ENCODE measurements around the gene MYT1. TPM values are rescaled to one million over a fixed set of nuclear protein-coding genes. Genes with fewer than 3 reads are reported as not detected.

The MYT1 gene
- total RNA-seq, 1 donor from 2014 or later, result not detected

DNA sequence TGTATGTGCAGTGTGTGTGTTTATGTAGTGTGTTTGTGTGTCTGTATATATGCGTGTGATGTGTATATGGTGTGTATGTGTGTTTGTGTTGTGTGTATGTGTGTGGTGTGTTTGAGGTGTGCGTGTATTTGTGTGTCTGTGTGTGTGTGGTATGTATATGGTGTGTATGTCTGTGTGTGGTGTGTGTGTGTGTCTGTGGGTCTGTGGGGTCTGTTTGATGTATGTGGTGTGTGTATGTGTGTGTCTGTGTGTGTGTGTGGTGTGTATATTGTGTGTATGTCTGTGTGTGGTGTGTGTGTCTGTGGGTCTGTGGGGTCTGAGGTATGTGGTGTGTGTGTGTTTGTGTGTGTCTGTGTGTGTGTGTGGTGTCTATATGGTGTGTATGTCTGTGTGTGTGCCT lies 10.8 kb upstream of the MYT1 start:
- DNase-seq (ENCODE audit: low read depth), result no peak
- no peaks in the 10 kb centered on the region for H3K36me3 ChIP-seq (ENCODE audit: control insufficient read depth, insufficient read depth, low read length)
- TF ChIP-seq, protein P1, sequence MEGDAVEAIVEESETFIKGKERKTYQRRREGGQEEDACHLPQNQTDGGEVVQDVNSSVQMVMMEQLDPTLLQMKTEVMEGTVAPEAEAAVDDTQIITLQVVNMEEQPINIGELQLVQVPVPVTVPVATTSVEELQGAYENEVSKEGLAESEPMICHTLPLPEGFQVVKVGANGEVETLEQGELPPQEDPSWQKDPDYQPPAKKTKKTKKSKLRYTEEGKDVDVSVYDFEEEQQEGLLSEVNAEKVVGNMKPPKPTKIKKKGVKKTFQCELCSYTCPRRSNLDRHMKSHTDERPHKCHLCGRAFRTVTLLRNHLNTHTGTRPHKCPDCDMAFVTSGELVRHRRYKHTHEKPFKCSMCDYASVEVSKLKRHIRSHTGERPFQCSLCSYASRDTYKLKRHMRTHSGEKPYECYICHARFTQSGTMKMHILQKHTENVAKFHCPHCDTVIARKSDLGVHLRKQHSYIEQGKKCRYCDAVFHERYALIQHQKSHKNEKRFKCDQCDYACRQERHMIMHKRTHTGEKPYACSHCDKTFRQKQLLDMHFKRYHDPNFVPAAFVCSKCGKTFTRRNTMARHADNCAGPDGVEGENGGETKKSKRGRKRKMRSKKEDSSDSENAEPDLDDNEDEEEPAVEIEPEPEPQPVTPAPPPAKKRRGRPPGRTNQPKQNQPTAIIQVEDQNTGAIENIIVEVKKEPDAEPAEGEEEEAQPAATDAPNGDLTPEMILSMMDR (IDR thresholded peaks at IDR 0.05; ENCODE audit: insufficient read depth, low read length, poor library complexity, severe bottlenecking), result no peak
- H3K4me3 ChIP-seq (ENCODE audit: low read depth, low read length), result no peak overlapping the region
- peaks cover 2% of the 10 kb centered on the region for H3K27me3 ChIP-seq (ENCODE audit: control insufficient read depth, insufficient read depth, low read length)

DNA sequence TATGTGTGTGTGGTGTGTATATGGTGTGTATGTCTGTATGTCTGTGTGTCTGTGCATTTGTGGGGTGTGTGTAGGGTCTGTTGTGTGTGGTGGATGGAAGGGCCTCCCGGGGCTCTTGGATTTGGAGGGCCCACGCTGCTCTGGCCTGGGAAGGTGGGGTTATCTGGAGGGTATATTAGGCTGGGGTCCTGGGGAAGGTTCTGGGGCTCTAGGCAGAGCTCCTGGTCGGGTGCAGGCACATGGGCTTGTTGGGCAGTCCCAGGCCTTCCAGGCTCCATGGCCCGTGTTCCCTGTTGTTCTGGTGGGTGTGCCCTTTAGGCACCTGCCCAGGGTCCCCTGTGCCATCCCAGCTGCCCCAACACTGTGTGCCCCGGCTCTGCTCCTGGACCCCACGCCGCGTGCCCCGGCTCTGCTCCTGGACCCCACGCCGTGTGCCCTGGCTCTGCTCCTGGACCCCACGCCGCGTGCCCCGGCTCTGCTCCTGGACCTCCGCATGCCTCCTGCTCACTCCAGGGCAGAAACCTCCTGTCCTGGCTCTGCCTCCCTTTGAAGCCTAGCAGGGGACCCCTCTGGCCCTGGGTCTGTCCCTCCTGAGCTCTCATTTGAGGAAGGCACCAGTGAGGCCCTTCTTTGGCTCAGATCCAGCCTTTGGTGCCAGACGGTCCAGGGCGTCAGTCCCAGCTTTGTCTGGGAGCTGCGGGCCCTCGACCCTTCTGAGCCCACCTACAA lies 10.2 kb upstream of the MYT1 start:
- TF ChIP-seq, protein P1 (IDR thresholded peaks at IDR 0.05; ENCODE audit: insufficient read depth, low read length, poor library complexity, severe bottlenecking), result no peak
- no peaks in the 10 kb centered on the region for H3K36me3 ChIP-seq (ENCODE audit: control insufficient read depth, insufficient read depth, low read length)

DNA sequence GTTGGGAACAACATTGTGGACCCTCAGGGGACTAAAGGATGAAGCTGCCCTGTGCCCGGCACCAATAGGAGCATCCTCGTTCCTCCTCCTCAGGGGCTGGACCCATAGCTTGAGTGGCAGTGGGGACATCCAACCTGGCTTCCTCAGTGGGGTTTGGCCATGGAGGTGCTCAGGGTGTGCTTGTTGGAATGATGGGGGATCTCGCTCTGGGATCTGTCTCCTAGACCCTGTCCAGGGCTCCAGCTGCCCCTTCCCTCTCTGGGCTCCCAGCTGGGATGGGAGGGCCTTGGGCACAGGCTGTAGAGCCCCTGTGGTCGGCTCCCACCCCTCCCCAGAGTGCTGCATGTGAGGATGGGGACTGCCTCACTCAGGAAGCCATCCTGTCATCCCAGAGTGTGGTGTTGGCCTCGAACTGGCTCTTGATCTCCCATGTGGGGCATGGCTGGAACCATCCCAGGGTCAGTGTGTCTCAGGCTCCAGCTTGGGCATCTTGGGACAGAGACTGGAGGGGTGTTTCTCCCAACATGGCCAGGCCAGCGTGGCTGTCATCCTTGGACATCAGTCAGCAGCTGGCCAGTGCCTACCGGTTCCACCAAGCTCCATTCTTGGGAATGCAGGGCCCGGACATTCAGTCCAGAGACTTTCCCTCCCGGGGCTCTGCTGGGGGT lies 9.5 kb upstream of the MYT1 start:
- TF ChIP-seq, protein P1 (IDR thresholded peaks at IDR 0.05; ENCODE audit: insufficient read depth, low read length, poor library complexity, severe bottlenecking), result no peak
- H3K36me3 ChIP-seq (ENCODE audit: control insufficient read depth, insufficient read depth, low read length), result no peaks in the 10 kb centered on the region
- no peak overlapping the region for H3K4me3 ChIP-seq (ENCODE audit: low read depth, low read length)
- H3K27me3 ChIP-seq (ENCODE audit: control insufficient read depth, insufficient read depth, low read length), result peaks cover 8% of the 10 kb centered on the region
- no peak for DNase-seq (ENCODE audit: low read depth)

More for the DNA sequence above, 10.2 kb upstream of the MYT1 start:
- peaks cover 2% of the 10 kb centered on the region for H3K27me3 ChIP-seq (ENCODE audit: control insufficient read depth, insufficient read depth, low read length)
- no peak overlapping the region for H3K4me3 ChIP-seq (ENCODE audit: low read depth, low read length)
- no peak for DNase-seq (ENCODE audit: low read depth)

DNA sequence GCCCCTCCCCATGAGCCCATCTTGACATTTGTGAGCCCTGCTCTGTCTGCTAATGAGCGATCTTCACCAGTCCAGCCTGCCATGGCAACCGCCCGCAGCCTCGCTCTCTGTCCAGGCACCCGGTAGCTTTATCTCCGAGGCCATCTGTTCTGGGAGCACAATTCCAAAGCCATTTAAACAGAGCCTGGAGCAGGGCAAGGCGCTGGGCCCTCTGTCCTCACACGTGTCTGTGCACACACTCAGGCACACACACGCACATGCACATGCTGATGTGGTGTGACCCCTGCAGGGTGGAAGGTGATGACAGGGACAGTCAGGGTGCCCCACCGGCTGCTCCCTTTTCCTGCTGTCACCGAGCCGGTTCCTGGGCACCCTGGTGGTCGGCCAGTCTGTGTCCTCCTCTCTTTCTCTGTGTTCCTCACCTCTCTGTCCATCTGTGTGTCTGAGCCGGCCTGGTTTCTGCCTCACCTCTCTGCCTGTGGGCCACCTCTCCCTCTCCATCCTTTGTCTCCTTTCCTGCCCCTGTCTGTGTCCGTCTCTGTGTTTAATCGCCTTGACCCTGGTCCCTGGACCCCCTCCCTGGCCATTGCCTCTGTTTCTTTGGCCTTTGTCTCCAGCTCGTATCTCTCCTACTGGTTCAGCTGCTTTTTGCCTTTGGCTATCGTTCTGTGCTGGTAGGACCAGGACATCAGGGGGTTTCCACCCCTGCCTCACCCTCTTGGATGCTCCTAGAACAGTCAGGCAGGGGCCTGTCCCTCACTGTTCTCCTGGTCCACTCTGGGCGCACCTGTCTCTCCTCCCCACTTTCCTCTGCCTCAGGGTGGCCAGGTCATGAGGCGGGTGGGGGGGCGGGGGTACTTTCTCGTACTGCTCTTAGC lies 8.8 kb upstream of the MYT1 start:
- H3K36me3 ChIP-seq (ENCODE audit: control insufficient read depth, insufficient read depth, low read length), result no peaks in the 10 kb centered on the region
- H3K27me3 ChIP-seq (ENCODE audit: control insufficient read depth, insufficient read depth, low read length), result peaks cover 15% of the 10 kb centered on the region
- TF ChIP-seq, protein P1 (IDR thresholded peaks at IDR 0.05; ENCODE audit: insufficient read depth, low read length, poor library complexity, severe bottlenecking), result no peak
- no peak for DNase-seq (ENCODE audit: low read depth)
- no peak overlapping the region for H3K4me3 ChIP-seq (ENCODE audit: low read depth, low read length)

DNA sequence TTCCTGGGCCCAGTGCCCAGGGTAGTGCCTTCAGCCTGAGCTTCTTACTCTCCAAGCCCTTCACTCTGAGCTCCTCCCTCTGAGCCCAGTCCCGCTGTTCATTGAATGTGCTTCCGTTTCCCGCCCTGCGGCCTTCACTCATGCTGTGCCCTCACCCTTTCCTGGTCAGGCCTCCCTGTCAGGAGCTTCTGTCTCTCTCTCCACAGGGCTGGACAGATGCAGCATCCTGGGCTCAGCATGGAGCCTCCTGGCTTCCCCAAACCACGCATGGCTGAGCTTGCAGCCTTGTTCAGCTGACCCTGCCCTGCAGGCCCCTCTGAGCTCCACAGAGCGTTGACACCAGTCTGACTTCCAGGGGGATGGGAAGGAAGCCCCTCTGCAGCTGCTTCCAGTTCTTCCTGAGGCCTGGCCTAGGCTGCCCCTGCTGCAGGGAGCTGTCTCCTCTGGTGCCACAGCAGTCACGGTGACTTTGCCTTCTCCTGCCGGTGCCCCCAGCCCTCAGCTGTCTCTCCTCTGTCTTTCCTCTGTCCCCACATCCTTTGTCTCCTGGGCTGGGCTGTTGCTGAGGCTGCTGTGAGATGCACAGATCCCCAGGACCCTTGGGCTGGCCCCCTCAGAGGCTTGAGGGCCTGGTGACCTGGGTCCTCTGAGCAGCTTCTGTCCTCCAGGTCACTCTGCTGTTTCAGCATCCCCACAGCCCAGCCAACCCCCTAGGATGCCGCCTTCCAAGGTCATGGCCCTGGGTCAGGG lies 7.9 kb upstream of the MYT1 start:
- peaks cover 23% of the 10 kb centered on the region for H3K27me3 ChIP-seq (ENCODE audit: control insufficient read depth, insufficient read depth, low read length)
- DNase-seq (ENCODE audit: low read depth), result no peak
- no peaks in the 10 kb centered on the region for H3K36me3 ChIP-seq (ENCODE audit: control insufficient read depth, insufficient read depth, low read length)

More for the DNA sequence above, 7.9 kb upstream of the MYT1 start:
- no peak overlapping the region for H3K4me3 ChIP-seq (ENCODE audit: low read depth, low read length)
- TF ChIP-seq, protein P1 (IDR thresholded peaks at IDR 0.05; ENCODE audit: insufficient read depth, low read length, poor library complexity, severe bottlenecking), result no peak
